Right cardiac atrium (tissue), 5 donors: ENCODE data around the gene THSD4. TPM values are rescaled to one million over a fixed set of nuclear protein-coding genes. Genes with fewer than 3 reads are reported as not detected.
"Not testable (repeated sequence)": the region's sequence is repeated elsewhere in the genome, so short reads cannot be mapped to it uniquely, and the experiment has no call there.

Experiments used
- ATAC-seq, 2 donors: fragments of 200-7000 bp; cut with Tn5 transposase; one replicate each; pipeline versions ENCODE4 v1.8.0 to v1.9.1; 2020; ENCODE audit warnings: moderate library complexity in 2 of 2, mild to moderate bottlenecking in 1 of 2
- DNase-seq, 3 donors: peaks; one replicate each; pipeline ENCODE4 v3.0.0-alpha.2; 2020
- H3K27ac ChIP-seq: one replicate; pipeline ENCODE4 v1.5.1; 2013; ENCODE audit warnings: mild to moderate bottlenecking, low read length, control low read depth, moderate library complexity
- H3K27me3 ChIP-seq: one replicate; pipeline ENCODE4 v1.6.1; 2013; ENCODE audit not compliant: control insufficient read depth, insufficient read depth
- H3K4me1 ChIP-seq: one replicate; pipeline ENCODE4 v1.6.1; 2013; ENCODE audit warnings: low read length; ENCODE audit not compliant: control insufficient read depth, insufficient read depth
- H3K4me3 ChIP-seq: one replicate; pipeline ENCODE4 v1.5.1; 2013; ENCODE audit warnings: low read length, control low read depth
- H3K9me3 ChIP-seq: one replicate; pipeline ENCODE4 v1.6.1; 2013; ENCODE audit warnings: low read length; ENCODE audit not compliant: control insufficient read depth
- WGBS: extraction: QIAGEN DNeasy Blood & Tissue Kit; methylation state at CpG from one replicate; pipeline ENCODE4 v1.1.7; 2013; 5-methylcytosine and 5-hydroxymethylcytosine counted together
- intact Hi-C, 4 donors: fragments of 100-400 bp; cut with DNase I; formaldehyde crosslinking; loops; one replicate each; pipeline versions ENCODE4 v1.11.0 to v1.14.0; 2022 to 2023
- polyA plus RNA-seq: library from polyadenylated mRNA; stranded (reverse); fragments of 200-250 nt; gene quantifications from one replicate; pipeline ENCODE4 v1.2.3, GENCODE V29; 2013
- total RNA-seq, 4 donors: library from RNA; stranded (reverse); fragmentation: NEBNext Ultra II Directional; extraction: Animal tissue kit (Norgen Biotek cat#: 25700); gene quantifications; one replicate each; pipeline ENCODE4 v1.2.1, GENCODE V29; 2021
- donor health status: healthy with polysubstance abuse.
- donor health status: DM: no; HTN: yes; CAD: no.
- donor health status: DM: no; HTN: no; CAD: no.
- donor health status: DM: no; HTN: yes; CAD: no; lungs with severe emphysema.
- donor health status: DM: yes; HTN: yes; CAD: no.

The THSD4 gene
- total and polyA plus RNA-seq, 5 donors: 40.5 to 93.8 (median 67.3) TPM

- Histone ChIP-seq H3K4me3 (no peak overlapping the region), H3K9me3 (no peaks in the 10 kb centered on the region), H3K27me3 (no peaks in the 10 kb centered on the region), H3K27ac (no peak overlapping the region), H3K4me1 (no peaks in the 10 kb centered on the region)
- DNase-seq (no peak), ATAC-seq (no peak)
- intact Hi-C loops: no loop called here
- 90% methylated on average over 8 of the region's 8 CpGs for WGBS
Measured at GRCh38 chr15:71431343-71432336, 316.4 kb downstream of the THSD4 start.

- no peaks in the 10 kb centered on the region for H3K27me3 ChIP-seq
- no peak overlapping the region for H3K4me3 ChIP-seq
- ATAC-seq (no peak), DNase-seq (no peak)
- H3K27ac ChIP-seq: no peak overlapping the region
- 90% methylated on average over 1 of the region's 1 CpG for WGBS
- no peaks in the 10 kb centered on the region for H3K4me1 ChIP-seq
- intact Hi-C loops: no loop called here
- H3K9me3 ChIP-seq: peaks cover 2% of the 10 kb centered on the region
Measured at GRCh38 chr15:71433402-71433801, 318.1 kb downstream of the THSD4 start.

- Histone ChIP-seq H3K4me1 (no peaks in the 10 kb centered on the region), H3K4me3 (no peak overlapping the region), H3K9me3 (peaks cover 2% of the 10 kb centered on the region), H3K27ac (no peak overlapping the region), H3K27me3 (no peaks in the 10 kb centered on the region)
- ATAC-seq (no peak), DNase-seq (no peak)
- intact Hi-C loops: loop anchor here in 3 of 4 donors (5.0 kb wide), 3 partner anchors 47 to 322 kb away; partner anchors contain the start of gene THSD4 (in 1 of the 3)
- WGBS: 93% methylated on average over 2 of the region's 2 CpGs
Measured at GRCh38 chr15:71434774-71435173, 319.5 kb downstream of the THSD4 start.

GRCh38 chr15:71435552-71435951, 320.3 kb downstream of the THSD4 start:
- ATAC-seq (no peak), DNase-seq (no peak)
- no peak overlapping the region for H3K4me3 ChIP-seq
- no peaks in the 10 kb centered on the region for H3K4me1 ChIP-seq
- no peak overlapping the region for H3K27ac ChIP-seq
- intact Hi-C loops: loop anchor here in 3 of 4 donors (5.0 kb wide), 3 partner anchors 48 to 323 kb away; partner anchors contain the start of gene THSD4 (in 1 of the 3)
- H3K9me3 ChIP-seq: peaks cover 2% of the 10 kb centered on the region
- H3K27me3 ChIP-seq: no peaks in the 10 kb centered on the region
- WGBS: 67% methylated on average over 6 of the region's 6 CpGs

GRCh38 chr15:71436854-71437253, 321.6 kb downstream of the THSD4 start:
- peaks cover 2% of the 10 kb centered on the region for H3K9me3 ChIP-seq
- ATAC-seq: no peak
- 94% methylated on average over 3 of the region's 3 CpGs for whole genome bisulfite sequencing
- H3K4me1 ChIP-seq: no peaks in the 10 kb centered on the region
- no peak overlapping the region for H3K4me3 ChIP-seq
- no peaks in the 10 kb centered on the region for H3K27me3 ChIP-seq
- DNase-seq: no peak
- peak overlapping the region; percentile 7 for H3K27ac ChIP-seq
- intact Hi-C loops: loop anchor here in 3 of 4 donors (5.0 kb wide), 3 partner anchors 50 to 325 kb away; partner anchors contain the start of gene THSD4 (in 1 of the 3)

- WGBS: 55% methylated on average over 3 of the region's 3 CpGs
- DNase-seq: no peak
- Histone ChIP-seq H3K27me3 (no peaks in the 10 kb centered on the region), H3K4me1 (no peaks in the 10 kb centered on the region), H3K4me3 (no peak overlapping the region), H3K27ac (no peak overlapping the region), H3K9me3 (peaks cover 2% of the 10 kb centered on the region)
- intact Hi-C loops: loop anchor here in 3 of 4 donors (5.0 kb wide), 3 partner anchors 50 to 325 kb away; partner anchors contain the start of gene THSD4 (in 1 of the 3)
- no peak for ATAC-seq
Measured at GRCh38 chr15:71437404-71437803, 322.1 kb downstream of the THSD4 start.

GRCh38 chr15:71437919-71438318, 322.6 kb downstream of the THSD4 start:
- Histone ChIP-seq H3K4me1 (no peaks in the 10 kb centered on the region), H3K9me3 (peaks cover 2% of the 10 kb centered on the region), H3K4me3 (no peak overlapping the region), H3K27me3 (no peaks in the 10 kb centered on the region), H3K27ac (no peak overlapping the region)
- 81% methylated on average over 4 of the region's 4 CpGs for WGBS
- ATAC-seq (no peak), DNase-seq (peak in 1 of 3 donors; percentile 31)
- intact Hi-C loops: loop anchor here in 3 of 4 donors (5.0 kb wide), 3 partner anchors 51 to 326 kb away; partner anchors contain the start of gene THSD4 (in 1 of the 3)

GRCh38 chr15:71439478-71439877, 324.2 kb downstream of the THSD4 start:
- not testable (repeated sequence) for H3K27ac ChIP-seq, H3K4me3 ChIP-seq, H3K27me3 ChIP-seq, DNase-seq, H3K4me1 ChIP-seq, ATAC-seq, H3K9me3 ChIP-seq
- intact Hi-C loops: loop anchor here in 3 of 4 donors (5.0 kb wide), 3 partner anchors 52 to 327 kb away; partner anchors contain the start of gene THSD4 (in 1 of the 3)
- 88% methylated on average over 2 of the region's 2 CpGs for WGBS

GRCh38 chr15:71440489-71441110, 325.3 kb downstream of the THSD4 start:
- peaks cover 2% of the 10 kb centered on the region for H3K9me3 ChIP-seq
- intact Hi-C loops: loop anchor here (5.0 to 10.0 kb wide), 6 partner anchors 53 to 426 kb away; partner anchors contain the start of gene THSD4 (in 1 of the 4)
- WGBS: 1% methylated on average over 3 of the region's 3 CpGs
- ATAC-seq: peak in 1 of 2 donors; percentile 52
- DNase-seq: no peak
- H3K27ac ChIP-seq: no peak overlapping the region
- no peak overlapping the region for H3K4me3 ChIP-seq
- H3K27me3 ChIP-seq: no peaks in the 10 kb centered on the region
- no peaks in the 10 kb centered on the region for H3K4me1 ChIP-seq

GRCh38 chr15:71443538-71443937, 328.3 kb downstream of the THSD4 start:
- Histone ChIP-seq H3K4me1 (no peaks in the 10 kb centered on the region), H3K27me3 (no peaks in the 10 kb centered on the region), H3K27ac (no peak overlapping the region), H3K9me3 (no peaks in the 10 kb centered on the region), H3K4me3 (no peak overlapping the region)
- WGBS: 21% methylated on average over 4 of the region's 4 CpGs
- intact Hi-C loops: loop anchor here (5.0 to 10.0 kb wide), 6 partner anchors 56 to 429 kb away; partner anchors contain the start of gene THSD4 (in 1 of the 4)
- peak; percentile 59 to 84 (median 73) for DNase-seq
- no peak for ATAC-seq
